Mucosa of descending colon (tissue), 3 donors: ENCODE results near the gene SALL1. TPM values are rescaled to one million over a fixed set of nuclear protein-coding genes. Genes with fewer than 3 reads are reported as not detected.

Source experiments
- ATAC-seq: fragments of 200-7000 bp; cut with Tn5 transposase; one replicate; pipeline ENCODE4 v1.9.1; 2020; ENCODE audit warnings: mild to moderate bottlenecking, moderate library complexity
- DNase-seq, 3 donors: peaks; one replicate each; pipeline ENCODE4 v3.0.0-alpha.2; 2020
- H3K36me3 ChIP-seq: fragments of 200-600 bp; one replicate; pipeline ENCODE4 v1.8.0; 2021; ENCODE audit warnings: low read depth, mild to moderate bottlenecking
- H3K4me1 ChIP-seq: fragments of 200-600 bp; one replicate; pipeline ENCODE4 v1.8.0; 2021; ENCODE audit warnings: low read depth, mild to moderate bottlenecking
- H3K4me3 ChIP-seq: fragments of 200-600 bp; one replicate; pipeline ENCODE4 v1.8.0; 2021; ENCODE audit warnings: mild to moderate bottlenecking
- H3K9me3 ChIP-seq: fragments of 200-600 bp; one replicate; pipeline ENCODE4 v1.8.0; 2021; ENCODE audit warnings: mild to moderate bottlenecking
- intact Hi-C, 2 donors: fragments of 100-400 bp; cut with DNase I in 1 of 2; cut with micrococcal nuclease in 1 of 2; formaldehyde crosslinking; loops; one replicate each; pipeline versions ENCODE4 v1.11.0 to v1.11.1; 2022; cut with DNase I, micrococcal nuclease
- total RNA-seq, 3 donors: library from RNA; stranded (reverse); fragmentation: NEBNext Ultra II Directional in 2 of 3; extraction: Animal tissue kit (Norgen Biotek cat#: 25700) in 2 of 3; gene quantifications; one replicate each; pipeline versions ENCODE4 v1.2.1 to v1.2.4, GENCODE V29; 2021 to 2023
- TF ChIP-seq, protein P1 (sequence below): fragments of 200-600 bp; IDR thresholded peaks from one replicate; pipeline ENCODE4 v1.8.0; 2022; ENCODE audit warnings: antibody characterized with exemption, mild to moderate bottlenecking
- donor health status: DM: no; HTN: no; CAD: no; lungs with moderate emphysema.
- donor health status: DM: no; HTN: no; CAD: no.
- donor health status: DM: no; HTN: yes; CAD: no.

The SALL1 gene
- total RNA-seq, 3 donors from 2014 or later = 1.5 to 2.6 (median 1.7) TPM

DNA sequence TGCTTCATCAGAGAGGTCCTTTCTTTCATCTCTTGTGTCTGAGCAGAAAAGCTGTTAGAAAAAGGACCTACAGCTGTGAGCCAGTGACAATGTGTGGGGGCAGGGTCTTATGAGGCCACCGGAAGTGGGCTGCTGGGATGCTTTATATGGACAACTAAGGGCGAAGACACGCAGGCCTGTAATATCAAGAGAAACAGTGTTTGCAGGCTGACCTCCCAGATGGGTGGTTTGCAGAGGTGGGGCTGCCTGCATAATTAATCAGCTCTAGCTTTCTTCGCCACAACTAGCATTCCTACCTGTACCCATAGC is 30.4 kb upstream of the SALL1 start:
- DNase-seq = no peak
- H3K36me3 ChIP-seq = no peaks in the 10 kb centered on the region
- no peaks in the 10 kb centered on the region for H3K9me3 ChIP-seq
- no peaks in the 10 kb centered on the region for H3K4me1 ChIP-seq
- no peak for ATAC-seq
- no peak overlapping the region for H3K4me3 ChIP-seq
- TF ChIP-seq, protein P1, sequence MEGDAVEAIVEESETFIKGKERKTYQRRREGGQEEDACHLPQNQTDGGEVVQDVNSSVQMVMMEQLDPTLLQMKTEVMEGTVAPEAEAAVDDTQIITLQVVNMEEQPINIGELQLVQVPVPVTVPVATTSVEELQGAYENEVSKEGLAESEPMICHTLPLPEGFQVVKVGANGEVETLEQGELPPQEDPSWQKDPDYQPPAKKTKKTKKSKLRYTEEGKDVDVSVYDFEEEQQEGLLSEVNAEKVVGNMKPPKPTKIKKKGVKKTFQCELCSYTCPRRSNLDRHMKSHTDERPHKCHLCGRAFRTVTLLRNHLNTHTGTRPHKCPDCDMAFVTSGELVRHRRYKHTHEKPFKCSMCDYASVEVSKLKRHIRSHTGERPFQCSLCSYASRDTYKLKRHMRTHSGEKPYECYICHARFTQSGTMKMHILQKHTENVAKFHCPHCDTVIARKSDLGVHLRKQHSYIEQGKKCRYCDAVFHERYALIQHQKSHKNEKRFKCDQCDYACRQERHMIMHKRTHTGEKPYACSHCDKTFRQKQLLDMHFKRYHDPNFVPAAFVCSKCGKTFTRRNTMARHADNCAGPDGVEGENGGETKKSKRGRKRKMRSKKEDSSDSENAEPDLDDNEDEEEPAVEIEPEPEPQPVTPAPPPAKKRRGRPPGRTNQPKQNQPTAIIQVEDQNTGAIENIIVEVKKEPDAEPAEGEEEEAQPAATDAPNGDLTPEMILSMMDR = no peak
- intact Hi-C loops = no loop called here

DNA sequence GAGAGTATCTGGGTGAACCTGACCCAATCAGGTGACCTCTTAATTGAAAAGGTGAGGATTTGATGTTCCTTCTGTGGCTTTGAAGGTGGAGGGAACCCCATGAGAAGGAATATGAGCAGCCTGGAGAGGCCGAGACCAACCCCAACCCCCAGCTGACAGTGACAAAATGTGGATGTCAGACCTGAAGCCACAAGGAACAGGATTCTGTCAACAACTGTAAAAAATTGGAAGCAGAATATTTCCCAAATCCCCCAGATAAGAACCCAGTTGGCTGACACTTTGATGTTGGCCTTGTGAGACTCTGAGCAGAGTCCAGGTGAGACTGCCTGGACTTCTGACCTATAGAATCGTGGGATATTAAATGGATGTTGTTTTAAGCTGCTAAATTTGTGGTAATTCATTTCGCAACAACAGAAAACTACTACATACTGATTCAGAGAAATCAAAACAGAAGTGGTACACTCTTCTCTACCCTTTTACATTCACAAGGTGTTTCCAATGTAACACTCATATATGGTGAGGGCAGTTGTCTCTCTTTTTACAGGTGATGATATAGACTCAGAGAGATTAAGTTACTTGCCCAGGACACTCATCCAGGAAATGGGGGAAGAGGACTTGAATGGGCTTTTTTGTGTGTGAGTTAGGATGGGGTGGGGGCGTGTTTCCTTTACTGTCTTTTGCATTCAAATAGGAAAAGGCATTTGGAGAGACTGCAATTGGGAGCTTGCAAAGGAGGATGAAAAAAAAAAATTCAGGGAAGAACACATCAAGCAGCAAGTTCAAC is 29.8 kb upstream of the SALL1 start:
- TF ChIP-seq, protein P1 = no peak
- DNase-seq (no peak), ATAC-seq (no peak)
- no peaks in the 10 kb centered on the region for H3K9me3 ChIP-seq
- H3K4me3 ChIP-seq = no peak overlapping the region
- H3K36me3 ChIP-seq = no peaks in the 10 kb centered on the region
- intact Hi-C loops = no loop called here
- no peaks in the 10 kb centered on the region for H3K4me1 ChIP-seq

- no peaks in the 10 kb centered on the region for H3K4me1 ChIP-seq
- ATAC-seq (no peak), DNase-seq (no peak)
- intact Hi-C loops = no loop called here
- H3K36me3 ChIP-seq = no peaks in the 10 kb centered on the region
- TF ChIP-seq, protein P1 = no peak
- H3K4me3 ChIP-seq = no peak overlapping the region
- no peaks in the 10 kb centered on the region for H3K9me3 ChIP-seq
Measured at GRCh38 chr16:51175081-51175480, 24.0 kb upstream of the SALL1 start.

- ATAC-seq = no peak
- Histone ChIP-seq H3K9me3 (no peaks in the 10 kb centered on the region), H3K4me3 (no peak overlapping the region), H3K4me1 (no peaks in the 10 kb centered on the region), H3K36me3 (no peaks in the 10 kb centered on the region)
- TF ChIP-seq, protein P1 = no peak
- DNase-seq = no peak
- intact Hi-C loops = no loop called here
Measured at GRCh38 chr16:51172368-51172767, 21.3 kb upstream of the SALL1 start.

GRCh38 chr16:51168755-51169154 is 17.7 kb upstream of the SALL1 start:
- DNase-seq (no peak), ATAC-seq (no peak)
- no peak overlapping the region for H3K4me3 ChIP-seq
- intact Hi-C loops = no loop called here
- no peaks in the 10 kb centered on the region for H3K36me3 ChIP-seq
- H3K9me3 ChIP-seq = no peaks in the 10 kb centered on the region
- TF ChIP-seq, protein P1 = no peak
- H3K4me1 ChIP-seq = no peaks in the 10 kb centered on the region
